Left cardiac atrium (tissue), 4 donors: ENCODE measurements around the gene BTBD19. TPM values are rescaled to one million over a fixed set of nuclear protein-coding genes. Genes with fewer than 3 reads are reported as not detected.
"Not testable (repeated sequence)": the region's sequence is repeated elsewhere in the genome, so short reads cannot be mapped to it uniquely, and the experiment has no call there.

Experiments used
- ATAC-seq, 2 donors: fragments of 200-7000 bp; cut with Tn5 transposase; one replicate each; pipeline ENCODE4 v1.9.1; 2020; ENCODE audit warnings: mild to moderate bottlenecking in 2 of 2, moderate library complexity in 2 of 2
- DNase-seq: peaks from one replicate; pipeline ENCODE4 v3.0.0-alpha.2; 2020
- intact Hi-C, 2 donors: fragments of 100-400 bp; cut with DNase I; formaldehyde crosslinking; loops; one replicate each; pipeline versions ENCODE4 v1.14.1 to v1.15.1; 2022 to 2023
- long read RNA-seq: library from polyadenylated mRNA; unstranded; transcript quantifications from one replicate; pipeline ENCODE4 v2.0.0, GENCODE V29; 2021
- total RNA-seq, 2 donors: library from RNA; stranded (reverse); fragmentation: NEBNext Ultra II Directional; extraction: Animal tissue kit (Norgen Biotek cat#: 25700); gene quantifications; one replicate each; pipeline ENCODE4 v1.2.1, GENCODE V29; 2021
- donor health status: DM: no; HTN: yes; CAD: no.
- donor health status: DM: no; HTN: yes; CAD: no; lungs with severe emphysema.
- donor health status: DM: yes; HTN: yes; CAD: no.
- donor health status: Dilated cardiomyopathy.

Gene BTBD19, protein sequence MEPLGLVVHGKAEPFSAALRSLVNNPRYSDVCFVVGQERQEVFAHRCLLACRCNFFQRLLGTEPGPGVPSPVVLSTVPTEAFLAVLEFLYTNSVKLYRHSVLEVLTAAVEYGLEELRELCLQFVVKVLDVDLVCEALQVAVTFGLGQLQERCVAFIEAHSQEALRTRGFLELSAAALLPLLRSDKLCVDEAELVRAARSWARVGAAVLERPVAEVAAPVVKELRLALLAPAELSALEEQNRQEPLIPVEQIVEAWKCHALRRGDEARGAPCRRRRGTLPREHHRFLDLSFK
- total RNA-seq, result 1 to 10 TPM; 4.0 to 8.6 TPM
- long read RNA-seq, partial matches to known transcripts, result 1 of 1 reads
- long read RNA-seq, other reads (novel, unspliced or antisense), result 0 of 1 reads

DNA sequence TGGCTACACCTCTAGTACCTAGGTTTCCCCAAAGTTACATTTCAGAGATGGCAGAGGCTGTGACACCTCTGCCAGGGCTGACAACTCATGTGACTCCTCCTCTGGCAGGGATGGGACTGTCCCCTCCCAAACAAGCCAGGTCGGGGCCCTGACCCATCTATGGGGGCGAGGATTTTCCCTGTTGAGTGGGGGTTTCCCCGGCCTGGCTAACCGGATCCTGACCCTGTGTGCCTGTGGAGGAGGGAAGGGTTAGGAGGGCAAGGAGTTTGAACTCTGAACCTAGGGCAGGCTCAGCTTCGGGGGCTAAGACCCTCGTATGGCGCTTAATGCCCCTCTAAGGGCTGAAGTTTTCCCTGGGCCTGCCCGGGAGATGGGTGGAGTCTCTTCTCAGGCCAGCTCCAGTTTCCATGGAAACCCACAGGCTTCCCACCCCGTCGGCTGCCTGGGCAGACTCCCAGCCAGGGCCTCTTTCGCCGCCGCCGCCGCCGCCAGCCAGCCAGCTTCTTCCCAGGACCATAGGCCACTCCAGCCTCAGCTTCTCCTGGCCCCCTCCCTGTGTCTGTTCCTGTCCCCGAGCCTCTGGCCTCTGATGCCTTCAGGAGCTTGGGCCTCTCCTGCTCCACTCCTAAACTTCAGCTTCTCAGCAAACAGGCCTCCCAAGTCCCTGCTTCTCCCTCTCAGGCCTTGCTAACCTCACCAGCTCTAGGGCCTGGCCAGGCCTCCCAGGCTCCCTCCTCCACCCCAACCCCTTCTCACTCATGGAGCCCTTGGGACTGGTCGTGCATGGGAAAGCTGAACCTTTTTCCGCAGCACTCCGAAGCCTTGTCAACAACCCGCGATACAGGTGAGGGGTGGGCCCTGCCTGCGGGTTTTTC lies at the start of gene BTBD19:
Gene BTBD19 (plus strand): TSS at position 461 of the 875 bp plus-strand sequence. CDS start 298 bp downstream, at position 759.
- peak; percentile 90 for DNase-seq
- ATAC-seq, result peak; percentile 60 to 61
- intact Hi-C loops, result no loop called here

DNA sequence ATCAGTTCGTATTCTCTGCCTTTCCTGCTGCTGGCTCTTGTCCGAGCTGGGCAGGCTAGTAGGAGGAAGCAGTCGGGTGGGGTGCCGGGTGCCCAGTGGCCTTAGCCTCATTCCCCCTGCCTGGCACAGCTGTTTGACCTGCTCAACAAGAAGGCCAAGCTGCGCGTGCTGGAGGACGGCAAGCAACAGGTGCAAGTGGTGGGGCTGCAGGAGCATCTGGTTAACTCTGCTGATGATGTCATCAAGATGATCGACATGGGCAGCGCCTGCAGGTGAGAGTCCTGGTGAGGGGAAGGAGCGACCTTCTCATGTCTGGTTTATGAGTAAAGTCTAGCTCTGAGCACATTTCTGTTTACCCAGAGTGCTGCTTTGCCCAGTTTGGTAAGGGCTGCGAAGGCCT lies 49.2 kb upstream of the BTBD19 start:
- no peak for DNase-seq
- no peak for ATAC-seq
- intact Hi-C loops, result no loop called here

DNA sequence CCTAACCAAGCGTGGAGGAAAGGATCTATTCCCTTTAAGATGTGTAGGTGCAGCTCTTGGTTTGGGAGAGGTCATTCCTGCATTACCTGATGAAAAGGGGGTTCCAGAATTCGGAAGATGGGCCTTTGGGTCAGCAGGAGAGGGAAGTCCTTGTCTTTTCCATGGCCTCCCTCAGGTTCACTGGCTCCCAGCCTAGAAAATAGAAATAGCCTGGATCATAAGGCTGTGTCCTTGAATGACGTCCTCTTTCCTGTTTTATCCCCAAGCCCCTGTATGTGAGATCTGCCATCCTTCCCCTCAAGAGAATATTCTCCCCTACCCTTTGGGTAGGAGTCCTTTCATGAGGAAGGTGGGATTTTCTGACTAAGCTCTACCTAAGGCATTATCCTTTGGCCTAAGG lies 47.4 kb upstream of the BTBD19 start:
- intact Hi-C loops, result no loop called here
- DNase-seq, result no peak
- no peak for ATAC-seq

DNA sequence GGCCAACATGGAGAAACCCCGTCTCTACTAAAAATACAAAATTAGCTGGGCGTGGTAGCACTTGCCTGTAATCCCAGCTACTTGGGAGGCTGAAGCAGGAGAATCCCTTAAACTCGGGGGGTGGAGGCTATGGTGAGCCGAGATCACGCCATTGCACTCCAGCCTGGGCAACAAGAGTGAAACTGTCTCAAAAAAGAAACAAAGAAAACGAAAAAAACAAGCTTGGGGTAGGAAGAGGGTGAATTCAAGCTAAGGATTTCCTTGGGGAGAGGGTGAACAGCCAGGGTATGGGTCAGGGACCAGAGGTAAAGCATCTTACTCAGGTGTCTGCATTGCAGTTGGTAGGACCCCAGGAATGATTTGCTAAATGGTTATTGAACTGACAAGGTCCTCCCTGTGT lies 41.9 kb upstream of the BTBD19 start:
- DNase-seq, result not testable (repeated sequence)

DNA sequence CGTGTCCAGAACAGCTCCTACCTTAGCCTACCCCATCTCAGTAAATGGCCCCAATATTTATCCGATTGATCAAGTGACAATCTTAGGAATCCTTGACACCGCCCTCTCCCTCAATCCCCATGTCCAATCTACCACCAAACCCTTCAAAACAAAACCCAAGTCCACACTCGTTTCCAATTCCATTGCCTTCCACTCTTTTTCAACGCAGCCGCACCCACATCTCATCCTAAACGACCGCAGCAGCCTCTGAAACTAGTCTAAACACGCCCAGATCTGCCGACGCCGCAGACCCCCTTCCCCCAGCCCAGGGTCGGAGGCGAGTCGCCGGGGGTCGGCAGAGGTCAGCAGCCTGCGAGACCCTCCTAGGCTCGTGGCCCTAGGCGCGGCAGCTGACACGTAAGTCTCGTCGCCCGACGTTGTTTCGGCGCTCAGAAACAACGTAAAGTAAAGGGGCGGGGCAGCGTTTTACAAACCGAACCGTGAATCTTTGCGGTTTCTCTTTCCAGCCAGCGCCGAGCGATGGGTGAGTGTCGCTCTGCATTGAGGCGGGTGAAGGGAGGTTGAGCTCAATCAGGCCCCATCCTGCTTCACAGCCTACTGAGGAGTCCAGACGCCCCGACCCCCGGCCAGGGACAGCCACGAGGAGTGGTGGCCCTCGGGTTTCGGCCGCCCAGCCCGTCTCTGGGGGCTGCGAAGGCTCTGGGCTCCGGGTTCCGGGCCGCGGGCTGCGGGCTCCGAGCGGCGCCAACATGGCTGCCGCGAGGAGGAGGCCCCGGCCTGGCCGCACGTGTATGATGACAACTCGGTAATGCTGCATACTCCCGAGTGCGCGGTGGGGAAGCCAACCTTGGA lies 33.0 kb upstream of the BTBD19 start, which contains the start of gene RPS8:
Gene RPS8 (plus strand): TSS at position 463 of the 852 bp plus-strand sequence. CDS start 57 bp downstream, at position 520.
- ATAC-seq (peak; percentile 92 to 94), DNase-seq (peak; percentile 94)

More for the DNA sequence above, 41.9 kb upstream of the BTBD19 start:
- intact Hi-C loops, ATAC-seq: not testable (repeated sequence)

DNA sequence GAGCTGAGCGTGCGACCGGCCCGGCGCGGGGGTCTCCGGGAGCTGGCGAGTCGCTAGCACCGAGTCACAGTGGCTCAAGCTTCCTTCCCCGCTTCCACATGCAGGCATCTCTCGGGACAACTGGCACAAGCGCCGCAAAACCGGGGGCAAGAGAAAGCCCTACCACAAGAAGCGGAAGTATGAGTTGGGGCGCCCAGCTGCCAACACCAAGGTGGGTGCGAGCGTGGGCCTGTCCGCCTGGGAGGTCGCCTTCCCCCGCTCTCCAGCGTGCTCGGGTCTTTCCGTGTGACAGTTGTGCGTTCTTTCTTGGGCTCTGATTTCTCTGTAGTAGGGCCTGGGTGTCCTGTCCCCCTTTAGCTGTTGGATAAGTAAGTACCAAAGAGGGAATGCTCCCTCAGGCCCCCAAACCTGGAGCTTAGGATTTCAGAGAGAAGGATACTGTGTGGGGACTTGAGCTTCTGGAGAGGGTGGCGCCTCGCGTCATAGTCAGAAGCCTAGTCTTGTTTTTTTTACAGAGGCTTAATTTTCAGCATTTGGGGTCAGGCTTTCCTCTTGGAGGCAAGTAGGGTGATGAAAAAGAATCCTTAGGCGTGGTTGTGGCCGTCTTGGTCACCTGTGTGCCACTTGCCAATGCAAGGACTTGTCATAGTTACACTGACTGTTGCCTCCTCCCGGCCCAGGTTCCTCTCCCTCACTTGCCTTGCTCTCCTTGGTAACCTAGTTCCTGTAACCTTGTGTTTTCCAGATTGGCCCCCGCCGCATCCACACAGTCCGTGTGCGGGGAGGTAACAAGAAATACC lies 32.2 kb upstream of the BTBD19 start:
- peak; percentile 57 for DNase-seq
- ATAC-seq, result peak; percentile 5 to 10
- intact Hi-C loops, result no loop called here

More for the DNA sequence above, 33.0 kb upstream of the BTBD19 start, which contains the start of gene RPS8:
- intact Hi-C loops, result no loop called here

DNA sequence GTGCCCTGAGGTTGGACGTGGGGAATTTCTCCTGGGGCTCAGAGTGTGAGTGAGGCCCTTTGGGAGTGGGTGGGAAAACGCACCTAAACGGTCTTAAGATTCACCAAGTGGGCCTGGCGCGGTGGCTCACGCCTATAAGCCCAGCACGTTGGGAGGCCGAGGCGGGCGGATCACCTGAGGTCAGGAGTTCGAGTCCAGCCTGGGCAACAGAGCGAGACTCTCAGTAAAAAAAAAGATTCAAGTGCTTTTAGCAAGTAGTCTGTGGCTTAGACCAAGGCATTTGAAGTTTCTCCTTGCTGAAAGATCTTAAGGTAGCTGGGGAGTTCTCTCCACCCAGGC lies 31.6 kb upstream of the BTBD19 start:
- DNase-seq (no peak), ATAC-seq (no peak)
- intact Hi-C loops, result no loop called here

DNA sequence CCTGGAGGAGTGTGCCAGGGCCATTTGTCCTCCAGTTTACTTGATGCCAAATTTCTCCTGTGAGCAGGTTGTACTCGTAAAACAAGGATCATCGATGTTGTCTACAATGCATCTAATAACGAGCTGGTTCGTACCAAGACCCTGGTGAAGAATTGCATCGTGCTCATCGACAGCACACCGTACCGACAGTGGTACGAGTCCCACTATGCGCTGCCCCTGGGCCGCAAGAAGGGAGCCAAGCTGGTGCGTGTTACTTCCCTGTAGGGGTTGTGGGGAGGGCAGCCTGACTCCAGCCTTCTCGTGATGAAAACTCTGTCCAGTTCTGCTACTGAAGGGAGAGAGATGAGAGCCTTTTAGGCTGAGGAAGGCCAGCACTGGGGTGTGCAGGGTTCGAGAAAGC lies 30.8 kb upstream of the BTBD19 start:
- no peak for DNase-seq
- intact Hi-C loops, result no loop called here
- no peak for ATAC-seq

DNA sequence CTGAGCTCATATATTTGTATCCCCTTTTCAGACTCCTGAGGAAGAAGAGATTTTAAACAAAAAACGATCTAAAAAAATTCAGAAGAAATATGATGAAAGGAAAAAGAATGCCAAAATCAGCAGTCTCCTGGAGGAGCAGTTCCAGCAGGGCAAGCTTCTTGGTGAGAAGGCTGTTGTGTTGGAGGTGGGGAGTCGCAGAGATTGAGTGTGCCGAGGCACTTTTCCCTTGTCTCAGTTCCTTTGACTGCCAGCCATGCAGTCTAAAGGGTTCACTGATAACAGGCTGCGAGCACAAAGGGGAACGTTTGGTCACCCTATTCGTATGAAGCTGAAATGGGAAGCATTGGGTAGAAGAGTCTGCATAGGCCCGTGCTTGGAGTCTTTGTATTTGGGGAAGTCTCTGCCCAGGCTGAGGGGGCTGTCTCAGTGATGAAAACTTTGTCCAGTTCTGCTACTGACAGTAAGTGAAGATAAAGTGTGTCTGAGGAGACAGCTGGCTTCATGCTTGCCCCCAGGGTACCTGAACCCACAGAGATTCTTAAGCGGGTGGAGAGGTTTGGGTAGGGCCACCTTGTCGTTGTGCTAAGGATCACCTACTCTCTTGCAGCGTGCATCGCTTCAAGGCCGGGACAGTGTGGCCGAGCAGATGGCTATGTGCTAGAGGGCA lies 30.2 kb upstream of the BTBD19 start:
- intact Hi-C loops, result no loop called here
- DNase-seq, result no peak

DNA sequence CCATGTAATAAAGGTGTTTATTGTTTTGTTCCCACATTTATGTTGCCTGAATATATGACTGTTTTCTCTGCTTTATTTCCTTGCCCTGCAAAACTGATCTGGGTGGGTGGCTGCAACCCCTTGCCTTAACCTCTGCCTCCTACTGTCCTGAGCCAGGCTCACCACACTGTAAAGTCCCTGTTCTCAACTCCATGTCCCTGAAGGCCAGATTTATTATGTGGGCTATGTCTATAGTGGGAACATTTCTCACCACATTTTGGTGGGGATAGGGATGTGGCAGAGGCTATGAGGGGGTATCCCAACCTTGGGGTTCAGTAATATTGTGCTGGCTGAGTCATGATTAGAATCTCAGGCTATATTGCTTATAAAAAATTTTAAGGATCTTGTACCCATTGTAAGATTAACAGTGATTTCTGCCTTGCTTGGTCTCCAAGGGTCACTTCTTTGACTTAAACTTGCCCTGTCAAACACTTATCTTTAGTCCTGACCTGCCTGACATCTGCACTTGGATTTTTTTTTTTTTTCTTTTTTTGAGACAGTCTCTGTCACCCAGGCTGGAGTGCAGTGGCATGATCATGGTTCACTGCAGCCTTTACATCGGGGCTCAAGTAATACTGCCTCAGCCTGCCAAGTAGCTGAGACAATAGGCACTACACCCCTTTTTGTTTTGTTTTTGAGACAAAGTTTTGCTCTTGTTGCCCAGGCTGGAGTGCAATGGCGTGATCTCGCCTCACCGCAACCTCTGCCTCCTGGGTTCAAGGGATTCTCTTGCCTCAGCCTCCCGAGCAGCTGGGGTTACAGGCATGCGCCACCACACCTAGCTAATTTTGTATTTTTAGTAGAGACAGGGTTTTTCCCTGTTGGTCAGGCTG lies 29.4 kb upstream of the BTBD19 start:
- intact Hi-C loops, result no loop called here

More for the DNA sequence above, 30.2 kb upstream of the BTBD19 start:
- no peak for ATAC-seq

DNA sequence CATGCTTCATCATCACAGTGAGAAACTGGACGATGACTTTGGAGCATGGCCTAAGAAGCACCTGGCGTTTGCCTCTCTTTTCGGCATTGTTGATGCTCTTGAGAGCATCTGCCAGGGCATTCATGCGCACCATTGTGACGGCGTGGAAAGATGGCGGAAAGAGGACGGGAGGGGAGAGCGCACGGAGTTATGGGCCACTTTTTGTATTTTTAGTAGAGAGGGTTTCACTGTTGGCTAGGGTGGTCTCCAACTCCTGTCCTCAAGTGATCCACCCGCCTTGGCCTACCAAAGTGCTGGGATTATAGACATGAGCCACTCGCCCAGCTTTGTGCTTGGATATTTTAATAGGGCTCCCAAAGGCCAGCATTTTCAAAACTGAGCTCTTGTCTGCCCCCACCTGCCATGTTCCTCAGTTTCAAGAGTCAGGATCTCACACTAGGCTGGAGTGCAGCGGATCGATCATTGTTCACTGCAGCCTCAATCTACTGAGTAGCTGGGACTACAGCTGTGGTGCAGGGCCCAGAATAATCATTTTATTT lies 27.7 kb upstream of the BTBD19 start:
- DNase-seq (no peak), ATAC-seq (no peak)
- intact Hi-C loops, result loop anchor here in 1 of 2 donors (10.0 kb wide), 1 partner anchor 54 kb away; no protein-coding TSS in a partner anchor

More for the DNA sequence above, 29.4 kb upstream of the BTBD19 start:
- ATAC-seq (no peak), DNase-seq (no peak)

DNA sequence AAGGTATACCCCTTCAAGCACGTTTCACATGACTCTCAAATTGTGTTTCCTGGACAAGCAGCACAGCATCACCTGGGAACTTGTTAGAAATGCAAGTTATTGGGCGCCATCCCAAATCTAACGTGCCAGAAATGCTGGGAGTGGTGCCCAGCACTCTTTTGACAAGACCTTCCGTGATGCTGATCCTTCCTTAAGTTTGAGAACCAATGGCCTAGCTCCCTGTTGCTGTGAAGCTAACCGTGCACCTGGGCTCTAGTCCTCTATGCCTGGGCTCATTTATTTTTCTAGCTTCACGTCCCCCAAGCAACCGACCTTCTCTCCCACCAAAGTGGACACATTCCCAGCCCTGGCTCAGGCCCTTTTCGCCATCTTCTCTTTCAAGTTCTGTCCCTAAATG lies 24.6 kb upstream of the BTBD19 start:
- DNase-seq (no peak), ATAC-seq (no peak)
- intact Hi-C loops, result loop anchor here in 1 of 2 donors (10.0 kb wide), 1 partner anchor 51 kb away; no protein-coding TSS in a partner anchor

DNA sequence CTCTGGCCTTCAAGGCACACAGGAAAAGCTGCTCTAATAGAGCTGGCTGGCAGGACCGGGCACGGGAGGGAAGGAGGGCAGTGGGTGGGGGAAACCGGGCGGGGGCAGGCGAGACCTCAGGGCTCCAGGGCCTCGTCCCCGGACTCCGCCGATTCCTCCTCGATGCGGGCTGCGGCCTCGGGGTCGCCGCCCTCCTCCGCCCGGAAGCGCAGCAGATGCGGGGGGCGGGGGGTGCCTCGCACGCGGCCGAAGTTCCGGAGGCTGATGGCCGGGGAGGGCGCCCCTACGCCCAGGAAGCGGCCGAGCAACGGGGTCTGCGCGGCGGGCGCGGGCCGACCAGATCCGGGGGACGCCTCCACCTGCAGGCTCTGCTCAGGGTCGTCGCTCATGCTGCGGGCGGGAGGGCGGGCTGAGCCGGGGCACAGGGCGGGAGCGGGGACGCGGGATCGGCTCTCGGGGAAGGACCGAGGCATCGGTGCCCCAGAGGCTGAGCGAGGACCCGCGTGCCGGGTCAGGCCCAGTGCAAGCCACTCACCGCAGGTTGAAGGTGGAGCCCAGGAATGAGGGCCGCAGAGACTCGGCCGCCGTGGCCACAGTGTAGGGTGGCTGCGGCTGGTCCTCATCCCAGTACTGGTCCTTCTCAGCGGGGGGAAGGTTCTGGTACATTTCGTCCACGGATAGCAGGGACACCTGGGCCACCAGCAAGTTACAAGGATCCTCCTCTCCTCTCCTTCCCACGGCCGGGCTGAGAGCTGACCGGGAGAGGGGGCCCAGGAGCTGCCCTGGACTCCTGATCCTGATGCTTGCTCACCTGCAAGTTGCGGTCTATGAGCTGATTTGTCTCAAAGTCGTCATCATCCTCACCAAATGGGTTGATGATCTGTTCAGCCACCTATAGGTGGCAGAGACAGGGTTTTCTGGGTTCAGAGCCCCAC lies 24.0 kb upstream of the BTBD19 start:
- peak; percentile 45 for DNase-seq
- intact Hi-C loops, result loop anchor here (5.0 to 10.0 kb wide), 2 partner anchors 50 to 53 kb away; no protein-coding TSS in a partner anchor
- ATAC-seq, result peak; percentile 29 to 42

DNA sequence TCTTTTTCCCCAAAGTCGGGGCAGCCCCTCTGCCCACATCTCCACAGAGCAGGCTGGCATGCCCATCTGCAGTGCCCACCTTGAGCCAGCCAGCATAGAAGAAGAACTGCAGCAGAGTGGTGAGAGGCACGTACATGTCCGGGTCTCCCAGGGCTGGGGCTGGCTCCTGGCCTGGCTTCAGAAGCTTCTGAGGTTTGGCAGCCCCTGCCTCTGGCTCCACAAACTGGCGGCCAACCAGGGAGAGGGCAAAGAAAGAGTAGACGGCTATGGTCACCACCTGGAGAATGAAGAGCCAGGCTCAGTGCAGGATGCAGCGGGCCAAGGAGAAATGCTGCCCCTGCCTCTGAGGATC lies 23.3 kb upstream of the BTBD19 start:
- intact Hi-C loops, result loop anchor here (5.0 to 10.0 kb wide), 2 partner anchors 50 to 52 kb away; no protein-coding TSS in a partner anchor
- ATAC-seq, result no peak
- no peak for DNase-seq

DNA sequence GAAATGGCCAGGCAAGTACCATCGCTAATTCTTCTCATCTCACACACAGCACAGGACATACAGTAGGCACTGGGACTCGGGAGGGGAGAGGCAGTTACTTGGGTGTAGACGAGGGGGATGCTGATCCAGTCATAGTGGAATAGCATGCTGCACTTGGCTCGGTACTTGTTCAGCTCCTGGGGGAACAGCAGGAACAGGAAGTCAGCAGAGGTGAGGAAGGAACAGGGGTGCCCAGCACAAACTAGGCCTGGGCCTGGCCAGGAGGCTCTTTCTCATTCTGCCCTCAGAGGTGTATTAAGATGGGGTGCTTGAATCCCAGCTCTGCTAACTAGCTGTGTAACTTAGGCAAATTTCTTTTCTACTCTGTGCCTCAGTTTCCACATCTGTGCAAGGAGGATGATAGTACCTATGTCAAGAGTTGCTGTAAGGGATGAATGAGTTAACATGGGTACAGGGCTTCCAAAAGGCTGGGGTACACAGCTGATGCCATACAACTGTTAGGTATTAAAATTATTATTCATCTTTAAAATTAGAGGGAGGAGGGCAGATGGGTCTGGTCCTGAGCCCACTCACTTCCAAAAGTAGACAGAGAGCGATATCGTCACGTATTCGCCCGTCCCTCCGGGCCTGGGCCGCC lies 22.7 kb upstream of the BTBD19 start:
- intact Hi-C loops, result loop anchor here (5.0 to 10.0 kb wide), 2 partner anchors 49 to 52 kb away; no protein-coding TSS in a partner anchor
- ATAC-seq (no peak), DNase-seq (no peak)
